GM12891 (cell line): ENCODE measurements around the gene ANKRD30A.

Source experiments
- POLR2A ChIP-seq: IDR thresholded peaks from 2 replicates; pipeline ENCODE4 v1.6.1; 2011; ENCODE audit warnings: low read depth, low read length, control low read depth
- POLR2AphosphoS5 ChIP-seq: IDR thresholded peaks from 2 replicates; pipeline ENCODE4 v1.6.1; 2011; ENCODE audit warnings: low read depth, low read length, control low read depth

DNA sequence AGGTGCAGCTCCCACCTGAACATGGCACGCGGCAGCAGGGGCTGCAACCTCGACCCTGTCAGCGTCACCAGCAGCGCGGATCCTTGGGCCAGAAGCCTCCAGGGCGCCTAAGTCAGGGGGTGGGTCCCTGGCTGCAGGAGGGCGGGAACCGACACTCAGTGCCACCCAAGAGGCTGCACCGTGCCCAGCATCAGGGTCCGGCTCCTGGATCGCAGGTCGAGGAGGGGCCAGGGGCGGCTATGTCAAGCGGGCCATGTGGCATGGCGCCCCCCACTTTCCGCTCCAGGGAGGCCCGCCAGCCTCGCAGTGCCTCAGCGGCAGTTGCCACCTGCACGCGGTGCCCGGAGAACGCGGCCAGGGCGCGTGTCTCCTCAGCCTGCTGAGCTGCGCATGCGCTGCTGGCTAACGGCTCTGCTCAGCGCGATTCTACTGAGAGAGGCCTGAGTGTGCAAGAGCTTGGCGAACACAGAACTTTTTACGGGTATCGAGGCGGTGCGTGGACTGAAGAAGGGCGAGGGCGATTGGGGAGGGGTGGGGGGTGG is at the start of gene ANKRD30A:
- TF ChIP-seq POLR2A: no peak
- TF ChIP-seq POLR2AphosphoS5: no peak
